IPS-NIHi7 (cell line): ENCODE data around the gene SLC1A7.

Experiments used
- DNase-seq: peaks from one replicate; pipeline ENCODE4 v3.0.0; 2012; ENCODE audit warnings: mixed read lengths; ENCODE audit errors: extremely low spot score

The SLC1A7 gene

DNA sequence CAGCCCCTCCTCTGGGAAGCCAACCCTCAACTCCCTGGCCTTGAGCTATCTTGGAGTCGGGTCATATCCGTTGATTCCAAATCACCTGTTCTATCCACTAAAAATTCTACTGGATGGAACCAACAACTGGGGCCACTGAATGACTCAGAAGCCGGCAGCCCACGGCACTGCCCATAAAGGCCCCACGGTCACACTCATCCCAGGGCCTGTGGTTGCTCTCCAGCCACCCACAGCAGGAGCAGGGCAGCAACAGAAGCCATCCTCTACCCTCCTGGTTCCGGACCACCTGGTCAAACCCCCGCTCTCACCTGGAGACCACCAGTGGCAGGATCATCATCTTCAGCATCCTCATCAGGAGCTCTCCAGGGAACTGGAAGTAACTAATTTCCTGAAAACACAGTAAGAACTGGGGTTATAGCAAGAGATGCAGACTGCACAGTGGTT, 8.4 kb downstream of the SLC1A7 start:
- no peak for DNase-seq

DNA sequence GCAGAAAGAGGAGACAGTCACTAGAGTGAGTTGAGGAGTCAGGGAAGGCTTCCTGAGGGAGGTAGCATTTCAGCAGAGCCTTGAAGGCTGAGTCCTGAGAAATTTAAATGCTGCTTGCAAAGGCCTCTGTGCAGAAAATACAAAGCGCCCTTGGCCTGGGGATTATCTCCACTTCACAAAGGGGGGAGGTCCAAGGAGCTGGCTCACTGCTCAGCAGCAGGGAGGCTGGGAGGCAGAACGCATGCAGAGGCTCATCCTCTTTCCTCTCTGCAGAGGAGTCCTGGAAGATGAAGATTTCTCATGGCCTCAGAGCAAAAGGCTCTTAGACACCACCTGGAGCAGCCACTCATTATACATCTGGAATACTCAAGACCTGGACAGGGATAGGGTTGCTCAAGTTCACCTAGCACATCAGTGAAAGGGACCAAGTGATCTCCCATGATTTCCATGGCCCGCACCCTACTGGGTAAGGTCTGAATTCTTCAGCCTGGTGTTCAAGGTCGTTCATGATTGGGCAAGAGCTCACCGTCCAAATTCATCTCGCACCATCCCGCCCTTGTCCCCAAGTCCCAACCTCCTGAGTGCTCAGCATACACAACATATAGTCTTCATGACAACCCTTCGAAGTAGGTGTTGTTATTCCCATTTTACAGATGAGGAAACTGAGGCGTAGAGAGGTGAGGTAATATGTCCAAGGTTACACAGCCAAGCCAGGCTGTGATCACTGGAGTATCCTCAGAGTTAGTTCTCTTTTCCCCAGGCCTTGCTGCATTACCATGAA, 9.0 kb downstream of the SLC1A7 start:
- DNase-seq: no peak

DNA sequence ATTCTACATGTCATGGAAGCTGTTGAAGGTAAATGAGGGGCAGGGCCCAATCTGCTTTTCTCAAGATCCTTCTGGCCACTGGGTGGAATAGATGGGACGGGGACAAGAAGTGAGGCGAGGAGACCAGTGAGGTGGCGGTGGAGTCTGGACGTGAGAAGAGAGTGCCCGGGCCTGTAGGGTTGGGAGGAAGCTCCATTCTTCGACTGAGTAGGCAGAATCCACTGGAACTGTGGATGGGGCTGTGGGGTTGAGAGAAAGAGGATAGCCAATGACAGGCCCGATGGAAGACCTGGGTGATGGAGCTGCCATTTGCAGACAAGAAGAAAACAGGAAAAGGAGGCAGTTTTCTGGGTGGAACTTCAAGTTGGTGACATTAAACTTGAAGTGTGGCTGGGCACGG, 10.3 kb downstream of the SLC1A7 start:
- DNase-seq: no peak

DNA sequence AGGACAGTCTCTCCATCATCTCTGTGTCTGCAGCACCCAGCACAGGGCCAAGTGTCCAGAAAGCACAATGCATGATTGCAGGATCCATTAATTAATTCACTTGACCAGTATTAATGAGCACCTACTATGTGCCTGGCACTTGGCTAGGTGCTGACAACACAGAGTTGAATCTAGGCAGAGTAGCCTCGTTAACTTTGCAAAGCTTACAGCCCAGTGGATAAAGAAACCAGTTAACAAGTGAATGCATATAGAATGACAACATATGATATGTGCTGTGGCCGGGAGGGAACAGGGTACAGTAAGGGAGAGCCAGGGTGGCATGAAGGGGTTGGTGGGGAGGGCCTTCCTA, 10.9 kb downstream of the SLC1A7 start:
- DNase-seq: no peak

DNA sequence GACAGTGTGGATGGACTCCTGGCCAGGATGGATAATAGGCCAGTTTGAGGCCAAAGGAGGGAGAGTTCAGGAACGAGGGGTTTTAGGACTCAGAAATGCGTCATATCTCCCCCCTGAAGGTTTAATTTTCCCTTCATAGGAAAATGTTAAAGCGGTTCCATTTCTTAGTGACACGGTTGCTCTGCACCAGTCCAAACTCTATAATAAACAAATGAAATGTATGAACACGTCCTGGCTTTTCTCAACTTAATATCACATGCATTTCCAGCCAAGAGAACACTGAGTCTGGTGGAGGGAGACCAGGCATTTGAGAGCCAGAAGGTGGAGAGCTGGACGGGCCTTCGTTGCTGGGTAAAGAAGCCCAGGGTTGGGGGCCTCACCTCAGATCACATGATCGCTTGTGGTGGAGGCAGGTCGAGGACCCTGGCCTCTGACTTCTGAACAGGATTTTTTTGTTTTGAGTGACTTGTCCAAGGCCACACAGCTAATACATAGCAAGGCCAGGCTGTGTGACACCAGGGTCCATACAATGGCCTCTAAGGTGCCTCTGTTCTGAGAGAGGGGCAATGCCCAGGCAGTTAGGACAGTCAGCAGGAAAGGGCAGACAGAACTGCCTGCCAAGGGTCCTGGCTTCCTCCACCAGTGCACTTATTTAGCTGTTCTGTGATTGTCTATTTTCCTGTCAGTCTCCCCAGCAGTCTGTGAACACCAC, 11.4 kb downstream of the SLC1A7 start:
- DNase-seq: no peak

DNA sequence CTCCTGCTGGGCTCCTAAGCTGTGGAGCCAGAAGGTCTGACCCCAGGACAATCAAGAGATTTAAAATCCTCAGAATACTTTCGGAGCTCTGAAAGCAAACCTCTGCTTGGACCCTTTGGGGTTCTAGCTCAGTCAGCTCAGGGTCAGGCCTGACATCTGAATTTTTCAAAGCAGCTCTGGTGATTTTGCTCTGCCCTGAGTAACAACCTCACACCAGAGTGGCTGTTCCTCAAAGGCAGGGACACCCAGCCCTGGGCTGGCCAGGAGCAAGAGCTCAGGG, 11.9 kb downstream of the SLC1A7 start:
- no peak for DNase-seq

DNA sequence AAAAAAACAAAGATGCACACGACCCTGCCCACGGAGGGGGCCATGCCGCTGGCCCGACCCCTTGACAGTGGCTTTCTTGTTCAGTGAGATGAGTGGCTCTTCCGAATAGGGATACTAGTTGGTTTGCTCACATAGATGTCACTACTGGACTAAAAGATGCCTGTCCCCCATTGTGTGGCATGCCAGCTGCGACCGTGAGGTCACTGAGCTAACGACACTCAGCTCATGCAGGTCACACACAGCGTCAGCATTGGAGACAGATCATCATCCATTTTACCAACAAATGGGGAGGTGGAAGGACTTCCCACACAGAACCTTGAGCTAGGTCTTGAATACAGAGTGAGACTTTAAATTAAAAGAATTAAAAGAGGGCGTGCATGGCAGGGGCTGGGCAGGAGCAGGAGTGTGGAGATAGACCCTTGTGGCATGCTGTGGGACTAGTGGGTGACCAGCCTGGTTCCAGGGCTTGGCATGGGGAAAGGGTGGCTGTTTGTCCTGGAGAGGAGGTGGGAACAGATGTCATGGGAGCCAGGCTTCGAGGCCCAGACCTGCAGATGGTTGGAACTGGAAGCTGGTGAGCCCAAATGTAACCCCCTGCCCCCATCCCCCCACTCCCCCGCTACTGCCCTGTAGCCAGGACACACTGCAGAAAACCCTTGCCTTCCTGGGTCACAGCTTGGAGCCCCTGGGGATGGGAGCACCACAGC, 12.4 kb downstream of the SLC1A7 start:
- DNase-seq: no peak

DNA sequence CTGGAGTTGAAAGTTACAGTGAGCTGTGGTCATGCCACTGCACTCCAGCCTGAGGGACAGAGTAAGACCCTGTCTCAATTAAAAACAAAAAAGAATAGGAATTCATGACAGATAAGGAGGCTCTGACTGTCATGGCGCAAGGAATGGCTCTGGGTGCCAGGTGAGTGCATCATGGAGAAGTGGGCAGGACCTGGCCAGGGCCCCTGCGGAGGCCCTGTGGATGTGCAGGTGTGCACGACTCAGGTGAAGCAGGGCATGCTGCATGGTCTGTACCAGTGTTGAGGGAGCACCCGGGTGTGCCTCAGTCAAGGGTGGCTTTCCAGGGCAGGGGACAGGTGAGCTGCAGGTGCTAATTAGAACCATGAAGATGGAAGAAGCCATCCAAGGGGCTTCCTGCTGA, 14.0 kb downstream of the SLC1A7 start:
- DNase-seq: no peak

DNA sequence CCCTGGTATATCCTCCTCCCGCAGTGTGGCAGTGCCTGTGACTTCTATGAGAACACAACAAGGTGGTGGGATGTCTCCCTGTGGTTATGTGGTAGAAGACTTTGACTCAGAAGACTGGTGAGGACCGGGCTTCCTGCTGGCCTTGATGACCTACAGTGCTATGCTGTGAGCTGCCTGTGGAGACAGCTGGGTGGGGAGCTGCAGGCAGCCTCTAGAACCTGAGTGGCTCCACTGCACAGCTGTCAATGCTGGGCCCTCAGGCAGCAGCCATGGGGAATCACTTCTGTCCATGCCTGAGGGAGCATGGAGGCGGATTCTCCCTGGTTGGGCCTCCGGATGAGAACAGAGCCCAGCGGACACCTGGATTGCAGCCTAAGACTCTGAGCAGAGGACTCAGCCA, 14.9 kb downstream of the SLC1A7 start:
- no peak for DNase-seq

DNA sequence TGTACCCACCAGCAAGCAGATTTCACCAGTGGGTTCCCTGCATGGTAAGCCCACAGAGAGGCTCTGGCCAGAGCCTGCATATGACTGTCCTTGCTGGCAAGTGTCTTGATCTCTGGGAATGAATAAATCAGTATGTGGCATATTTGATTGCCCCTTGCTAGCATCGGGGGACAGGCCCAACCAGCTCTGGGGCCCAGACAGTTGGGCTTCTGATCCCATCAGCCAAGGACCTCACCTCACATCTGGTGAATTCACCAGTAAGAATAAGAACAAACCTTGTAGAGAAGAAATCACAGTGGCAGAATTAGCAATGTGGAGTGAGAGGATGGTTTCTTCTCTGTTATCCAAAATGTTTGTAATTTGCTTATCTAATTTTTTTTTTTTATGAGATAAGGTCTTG, 15.9 kb downstream of the SLC1A7 start:
- DNase-seq: no peak

DNA sequence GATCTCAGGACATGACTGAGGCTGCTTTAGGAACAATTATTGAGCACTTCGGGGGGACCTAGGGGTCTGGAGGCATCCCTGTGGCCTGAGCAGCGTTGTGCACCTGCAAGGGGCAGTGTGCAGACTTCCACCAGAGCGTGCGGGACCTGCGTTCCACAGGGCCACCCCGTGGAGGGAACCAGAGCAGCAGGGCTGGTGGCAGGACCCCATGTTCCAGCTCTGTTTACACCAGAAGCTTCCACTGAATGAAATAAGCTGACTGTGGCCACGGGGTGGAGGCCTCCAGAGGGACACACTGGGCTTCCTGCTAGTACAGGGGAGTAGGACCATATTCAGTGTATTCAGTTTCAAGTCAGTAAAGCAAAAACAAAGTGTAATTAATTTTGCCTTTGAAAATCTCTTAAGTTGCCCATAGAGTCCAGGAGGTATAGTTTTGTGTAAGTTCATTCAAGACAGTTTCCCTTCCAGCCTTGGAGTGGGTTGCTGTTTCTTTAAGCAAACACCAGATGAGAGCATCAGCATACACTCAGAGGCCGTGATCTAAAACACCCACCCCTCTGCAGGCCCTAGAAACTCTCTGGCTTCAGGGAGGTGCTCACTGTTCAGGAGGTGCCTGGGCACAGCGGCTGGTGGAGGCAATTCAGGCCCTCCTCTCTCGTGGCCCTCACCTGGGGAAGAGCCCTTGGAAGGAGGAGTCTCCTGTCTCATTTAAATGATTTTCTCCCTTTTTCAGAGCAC, 16.6 kb downstream of the SLC1A7 start:
- no peak for DNase-seq

DNA sequence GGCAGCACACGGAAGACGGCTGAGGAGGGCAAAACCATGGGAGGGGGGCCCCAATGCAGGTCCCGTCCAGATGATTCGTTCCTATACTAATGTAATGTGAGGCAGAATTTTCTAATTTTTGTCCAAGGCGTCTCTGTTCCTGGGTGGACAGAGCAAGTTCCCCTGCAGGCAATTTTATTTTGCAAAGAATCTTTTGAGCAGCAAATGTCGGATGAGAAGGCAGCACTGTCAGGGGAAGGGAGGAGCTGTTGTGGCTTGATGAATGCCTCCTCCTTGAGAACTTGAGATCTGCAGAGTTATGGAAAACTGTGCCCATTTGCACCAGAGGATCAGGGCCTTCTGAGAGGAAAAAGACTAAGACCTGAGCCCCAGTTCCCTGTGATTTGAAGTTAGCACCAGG, 17.3 kb downstream of the SLC1A7 start:
- DNase-seq: no peak

DNA sequence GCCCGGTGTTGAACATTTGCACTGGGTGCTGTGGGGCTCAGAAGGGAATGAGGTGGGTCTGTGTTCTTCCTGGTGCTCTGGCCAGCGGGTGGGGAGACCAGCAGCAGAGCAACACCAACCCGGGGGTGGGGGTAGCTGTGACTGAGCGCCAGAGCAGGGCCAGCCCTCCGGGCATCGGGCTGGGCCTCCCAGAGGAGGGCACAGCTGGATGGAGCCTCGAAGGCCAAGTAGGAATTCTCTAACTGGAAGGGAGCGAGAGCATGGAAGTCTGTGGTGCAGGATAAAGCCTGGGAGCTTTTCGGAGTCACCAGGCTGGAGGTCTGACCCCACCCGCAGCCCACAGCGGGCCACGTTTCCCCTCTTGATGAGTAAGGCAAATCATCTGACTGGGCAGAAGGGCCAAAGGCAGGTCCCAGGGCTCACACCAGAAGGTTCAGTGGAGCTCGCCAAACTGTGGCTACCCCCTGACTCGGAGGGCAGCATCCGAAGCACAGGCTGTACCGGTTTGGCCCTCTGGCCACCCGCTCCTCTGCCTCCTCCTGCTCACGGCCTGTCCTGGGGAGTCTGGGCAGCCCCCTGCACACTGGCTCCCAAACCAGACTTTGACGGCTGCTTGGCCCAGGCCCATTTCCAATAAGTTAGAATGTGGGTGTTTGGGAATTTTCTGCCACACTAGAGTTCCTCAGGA, 18.8 kb downstream of the SLC1A7 start:
- DNase-seq: no peak

DNA sequence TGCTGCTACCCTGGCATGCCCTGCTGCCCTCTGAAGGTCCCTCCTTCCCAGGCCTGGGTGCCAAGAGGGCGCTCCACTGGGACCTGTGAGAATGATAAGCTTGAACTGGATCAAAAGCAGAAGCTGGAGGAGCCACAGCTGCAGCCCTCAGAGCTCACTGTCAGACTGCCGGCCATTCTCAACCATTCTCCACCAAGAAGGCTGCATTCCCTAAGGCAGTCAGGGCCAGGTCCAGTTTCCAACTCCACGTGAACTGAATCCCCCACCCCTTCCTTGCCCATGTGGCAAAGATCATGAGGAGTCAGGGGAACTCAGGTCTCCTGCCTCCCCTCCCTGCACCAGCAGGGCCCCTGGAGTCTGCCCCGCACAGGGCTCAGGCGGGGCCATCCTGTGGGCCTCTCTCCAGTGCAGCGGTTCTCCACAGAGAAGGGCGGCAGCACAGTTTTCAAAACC, 19.5 kb downstream of the SLC1A7 start:
- no peak for DNase-seq

DNA sequence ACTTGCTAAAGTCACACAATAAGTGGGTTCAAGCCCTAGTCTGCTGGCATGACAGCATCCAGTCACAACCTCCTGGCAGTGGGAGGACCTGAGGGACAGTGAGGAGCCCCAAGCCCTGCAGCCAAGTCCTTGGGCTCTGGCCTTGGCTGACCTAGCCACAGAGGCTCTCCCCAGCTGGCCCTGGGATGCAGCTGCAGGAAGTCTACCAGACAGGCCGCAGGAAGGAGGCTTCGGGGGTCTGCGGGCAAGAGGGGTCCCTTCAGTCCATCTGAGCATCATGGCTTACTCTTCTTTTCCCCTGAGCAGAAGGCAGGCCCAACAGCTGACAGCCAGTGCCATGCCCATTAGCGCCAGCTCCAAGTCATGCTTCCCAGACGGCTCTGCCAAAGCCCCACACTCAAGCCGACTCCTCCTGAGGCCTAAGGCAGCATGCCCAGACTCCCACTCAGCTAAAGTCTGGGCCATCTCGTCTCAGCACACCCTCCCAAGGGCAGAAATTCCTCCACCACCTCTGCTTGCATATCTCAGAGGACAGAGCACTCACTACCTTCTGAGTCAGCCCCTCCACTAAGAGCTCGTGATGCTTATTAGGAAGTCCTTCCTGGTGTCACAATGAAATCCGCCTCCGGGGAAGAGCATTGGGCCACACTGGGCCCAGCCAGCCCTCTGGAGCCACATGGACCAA, 20.1 kb downstream of the SLC1A7 start:
- no peak for DNase-seq

DNA sequence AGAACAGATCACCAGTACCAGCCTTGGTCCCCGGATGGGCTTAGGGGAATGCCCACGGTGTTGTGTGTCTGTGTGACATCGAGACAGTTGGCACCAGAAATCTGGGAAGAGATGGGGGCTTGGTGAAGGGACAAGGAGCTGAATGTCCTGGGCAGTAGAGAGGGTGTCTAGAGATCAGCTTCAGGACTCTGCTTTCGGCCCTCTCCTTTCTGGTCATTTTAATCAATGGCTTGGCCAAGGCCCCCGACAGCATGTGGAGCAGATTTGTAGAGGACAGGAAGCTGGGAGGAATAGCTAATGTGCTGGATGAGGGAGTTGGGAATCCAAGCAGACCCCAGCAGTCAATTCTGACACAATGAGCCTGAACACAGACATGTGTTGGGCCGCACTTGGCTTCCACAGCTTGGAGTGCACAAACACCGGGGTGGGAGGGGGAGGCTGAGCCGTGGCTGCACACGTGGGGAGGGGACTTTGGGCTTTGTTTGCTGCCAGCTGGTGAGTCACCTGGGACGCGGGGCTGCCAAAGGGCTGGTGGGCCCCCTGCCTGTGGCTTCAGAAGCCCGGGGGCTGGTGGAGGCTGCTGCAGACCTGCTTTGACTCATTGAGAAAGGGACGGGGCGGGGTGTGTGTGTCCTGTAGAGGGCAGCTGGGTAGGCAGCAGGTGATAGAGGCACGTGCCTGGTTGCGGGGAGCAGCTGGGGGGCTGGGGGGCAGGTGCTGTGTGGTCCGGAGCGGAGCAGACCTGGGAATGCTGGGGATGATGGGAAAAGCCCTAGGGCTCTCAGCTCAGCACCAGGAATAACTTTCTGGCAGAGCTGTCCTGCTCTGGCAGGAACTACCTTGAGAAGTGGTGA, 20.9 kb downstream of the SLC1A7 start:
- DNase-seq: peak; percentile 45

DNA sequence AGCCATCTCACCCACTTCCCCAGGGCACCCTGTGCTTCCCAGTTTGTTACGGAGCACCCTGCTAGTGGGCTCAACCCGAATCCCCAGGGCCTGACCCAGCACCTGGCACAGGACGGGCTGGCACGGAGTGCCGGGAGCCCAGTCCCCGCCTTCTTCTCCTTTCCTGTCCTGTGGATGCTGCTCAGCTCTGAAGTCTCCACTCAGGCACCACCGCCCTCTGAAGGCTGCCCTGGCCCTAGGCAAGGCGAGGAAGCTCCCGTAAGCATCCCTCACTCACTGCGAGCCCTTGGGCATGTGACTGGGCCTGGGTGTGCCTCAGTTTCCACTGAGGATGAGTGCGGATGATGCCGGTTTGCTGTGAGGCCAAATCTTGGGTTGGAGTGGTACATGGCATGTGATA, 21.8 kb downstream of the SLC1A7 start:
- DNase-seq: peak; percentile 35

DNA sequence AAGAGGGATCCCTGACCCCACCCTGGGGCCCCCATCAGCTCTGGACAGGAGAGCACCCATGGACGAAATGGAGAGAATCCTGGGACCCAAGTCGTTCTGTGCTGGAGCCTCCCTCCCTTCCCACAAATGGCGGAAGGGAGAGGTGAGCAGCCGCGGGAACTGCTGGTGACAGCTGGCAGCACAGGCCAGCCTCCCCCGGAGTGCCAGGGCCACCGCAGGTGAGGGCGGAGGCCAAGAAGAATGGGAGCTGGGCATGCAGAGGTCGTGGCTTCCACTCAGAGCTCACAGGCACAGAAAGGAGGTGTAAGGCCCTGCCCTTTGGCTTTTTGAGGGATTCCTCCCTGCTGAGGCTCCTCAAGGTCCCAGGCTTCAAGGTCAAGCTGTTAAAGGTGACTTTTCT, 24.6 kb downstream of the SLC1A7 start:
- DNase-seq: no peak

DNA sequence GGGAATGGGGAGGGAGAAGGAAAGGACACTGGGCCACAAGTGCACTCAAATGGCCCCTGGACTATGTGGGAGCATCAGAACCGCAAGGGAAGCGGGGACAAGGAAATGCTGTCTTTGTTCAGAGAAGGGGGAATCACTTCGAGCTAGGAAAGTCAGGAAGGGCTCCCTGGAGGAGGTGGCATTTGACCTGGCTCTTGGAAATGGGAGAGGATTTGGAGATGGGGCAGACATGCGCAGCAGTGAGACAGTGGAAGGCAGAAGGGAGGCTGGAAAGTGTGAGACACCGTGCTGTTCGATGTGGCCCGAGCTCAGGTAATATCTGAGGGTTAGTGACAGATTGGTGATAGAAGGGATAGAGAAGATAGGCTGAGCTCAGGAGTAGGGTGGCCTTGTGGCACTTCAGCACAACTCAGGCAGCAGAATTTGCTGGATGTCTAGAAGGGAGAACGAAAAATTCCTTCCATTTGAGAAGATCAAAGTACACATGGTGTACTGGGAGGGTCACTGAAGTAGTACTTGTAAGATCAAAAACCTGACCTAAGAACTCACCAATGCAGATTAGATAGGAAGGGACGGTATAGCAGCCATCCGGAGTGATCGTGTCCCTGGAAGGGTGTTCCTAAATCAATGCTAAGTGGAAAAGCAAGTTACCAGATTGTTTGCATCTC, 25.4 kb downstream of the SLC1A7 start:
- DNase-seq: no peak
